Measurements from ENCODE around the gene CYP26C1. TPM values are rescaled to one million over a fixed set of nuclear protein-coding genes. Genes with fewer than 3 reads are reported as not detected.

The CYP26C1 gene
- total and polyA plus RNA-seq, 2 of the 13 experiments (the other 11 are each of a cell fraction or from before 2014, with no cell fraction given): 0.02 TPM; not detected in 1

- ChIA-PET POLR2A (no interaction called here), CTCF (ENCODE audit: low intra/inter-chr PET ratio, low total read pairs) (no interaction called here)
- BruUV-seq (replicated peaks): no TSS peak
- in situ Hi-C loops (cut with HindIII; ENCODE audit: extremely low pct_ligation_motif_present, low pct_unique_long_range_greater_than_20kb): no loop called here
- H3K4me2 ChIP-seq (ENCODE audit: low read depth, low read length): no peak overlapping the region
- no peak overlapping the region for H3K4me3 ChIP-seq (replicated peaks in 1 of 3; ENCODE audit: insufficient read depth in 1 of 3, low read depth in 2 of 3, low read length in 3 of 3)
- no peaks in the 10 kb centered on the region for H3K9me3 ChIP-seq (ENCODE audit: low read length)
- no peaks in the 10 kb centered on the region for H3K79me2 ChIP-seq (ENCODE audit: insufficient read depth, low read length)
- H2AFZ ChIP-seq (ENCODE audit: low read length): no peak overlapping the region
- ATAC-seq: no peak
- intact Hi-C loops (cut with micrococcal nuclease; ENCODE audit: unreplicated experiment): no loop called here
- H3K4me1 ChIP-seq (ENCODE audit: insufficient read depth, low read length): no peaks in the 10 kb centered on the region
- no peak for DNase-seq (ENCODE audit: low spot score)
- peaks cover 0 to 14% of the 10 kb centered on the region in 2 experiments; a peak in 3 of 5 replicates for H3K36me3 ChIP-seq (replicated peaks in 1 of 2; ENCODE audit: control insufficient read depth in 1 of 2, insufficient read depth in 2 of 2, low read length in 2 of 2)
- WGBS (ENCODE audit: low lambda C conversion rate): 94% methylated on average over 3 of the region's 3 CpGs
- no peak for FAIRE-seq
- no peak overlapping the region for H3K27ac ChIP-seq (ENCODE audit: extremely low read length, insufficient read depth, low read length)
- no peaks in the 10 kb centered on the region for H4K20me1 ChIP-seq (ENCODE audit: insufficient read depth, low read length)
- H3K9ac ChIP-seq (ENCODE audit: insufficient read depth, low read depth, low read length): no peak overlapping the region
- H3K27me3 ChIP-seq (ENCODE audit: control insufficient read depth in 1 of 2, insufficient read depth in 2 of 2, low read length in 2 of 2): no peaks in the 10 kb centered on the region
- TF ChIP-seq TGIF2 (CRISPR knock-in tag; IDR thresholded peaks at IDR 0.05) (no peak), ELF1 (CRISPR knock-in tag; IDR thresholded peaks at IDR 0.05) (no peak), ZNF687 (CRISPR knock-in tag; IDR thresholded peaks at IDR 0.05) (no peak), ZNF737 (CRISPR knock-in tag; IDR thresholded peaks at IDR 0.05; ENCODE audit: borderline replicate concordance) (no peak), KLF11 (CRISPR knock-in tag; IDR thresholded peaks at IDR 0.05) (no peak), CSRNP1 (CRISPR knock-in tag; IDR thresholded peaks at IDR 0.05) (no peak), ZNF598 (CRISPR knock-in tag; IDR thresholded peaks at IDR 0.05; ENCODE audit: borderline replicate concordance) (no peak), ZNF567 (CRISPR knock-in tag; IDR thresholded peaks at IDR 0.05; ENCODE audit: borderline replicate concordance) (no peak), AFF4 (CRISPR knock-in tag; IDR thresholded peaks at IDR 0.05) (no peak), ZNF275 (CRISPR knock-in tag; IDR thresholded peaks at IDR 0.05; ENCODE audit: borderline replicate concordance) (no peak), U2AF1 (optimal IDR thresholded peaks at IDR 0.05; ENCODE audit: low read depth, low read length) (no peak), NFYC (CRISPR knock-in tag; IDR thresholded peaks at IDR 0.05) (no peak), BATF2 (CRISPR knock-in tag; IDR thresholded peaks at IDR 0.05) (no peak)
Observed at GRCh38 chr10:93058139-93058538, 2.5 kb upstream of the CYP26C1 start.
